Fibroblast of lung (primary cell): Measurements from ENCODE around the gene MOGAT1.

Source experiments
- EZH2 ChIP-seq: IDR thresholded peaks from 2 replicates; pipeline ENCODE4 v1.5.1; 2012; ENCODE audit warnings: low read length, control low read depth, mild to moderate bottlenecking; ENCODE audit errors: missing control alignments
- TF ChIP-seq, protein P1 (sequence below), 2 donors: IDR thresholded peaks in 1 of 2; conservative IDR thresholded peaks in 1 of 2; 1 replicate in 1 of 2; 2 replicates in 1 of 2; pipeline ENCODE4 v1.5.1; 2011 to 2012; ENCODE audit warnings: low read length in 2 of 2, control low read depth in 1 of 2, inconsistent platforms in 1 of 2, low read depth in 1 of 2, mild to moderate bottlenecking in 1 of 2

DNA sequence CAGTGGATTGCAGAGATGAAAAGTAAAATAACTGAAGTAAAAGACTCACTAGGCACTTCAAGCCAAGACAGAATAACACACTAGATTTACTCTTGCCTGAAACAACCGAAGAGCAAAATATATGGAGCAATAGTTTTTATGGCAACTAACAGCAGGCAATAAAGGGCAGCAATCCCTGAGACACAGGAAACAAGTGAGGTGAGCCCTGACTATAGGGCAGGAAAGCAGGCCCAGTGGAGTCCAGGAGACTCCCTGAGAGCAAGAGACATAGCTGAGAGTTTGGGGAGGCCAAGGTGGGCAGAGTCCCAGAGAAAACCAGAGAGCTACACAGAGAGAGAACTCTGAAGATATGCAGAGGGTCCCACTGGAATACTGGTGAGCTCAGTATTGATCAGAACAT lies 34.4 kb upstream of the MOGAT1 start:
- TF ChIP-seq, protein P1, sequence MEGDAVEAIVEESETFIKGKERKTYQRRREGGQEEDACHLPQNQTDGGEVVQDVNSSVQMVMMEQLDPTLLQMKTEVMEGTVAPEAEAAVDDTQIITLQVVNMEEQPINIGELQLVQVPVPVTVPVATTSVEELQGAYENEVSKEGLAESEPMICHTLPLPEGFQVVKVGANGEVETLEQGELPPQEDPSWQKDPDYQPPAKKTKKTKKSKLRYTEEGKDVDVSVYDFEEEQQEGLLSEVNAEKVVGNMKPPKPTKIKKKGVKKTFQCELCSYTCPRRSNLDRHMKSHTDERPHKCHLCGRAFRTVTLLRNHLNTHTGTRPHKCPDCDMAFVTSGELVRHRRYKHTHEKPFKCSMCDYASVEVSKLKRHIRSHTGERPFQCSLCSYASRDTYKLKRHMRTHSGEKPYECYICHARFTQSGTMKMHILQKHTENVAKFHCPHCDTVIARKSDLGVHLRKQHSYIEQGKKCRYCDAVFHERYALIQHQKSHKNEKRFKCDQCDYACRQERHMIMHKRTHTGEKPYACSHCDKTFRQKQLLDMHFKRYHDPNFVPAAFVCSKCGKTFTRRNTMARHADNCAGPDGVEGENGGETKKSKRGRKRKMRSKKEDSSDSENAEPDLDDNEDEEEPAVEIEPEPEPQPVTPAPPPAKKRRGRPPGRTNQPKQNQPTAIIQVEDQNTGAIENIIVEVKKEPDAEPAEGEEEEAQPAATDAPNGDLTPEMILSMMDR (conservative IDR thresholded peaks at IDR 0.05 in 1 of 2, IDR thresholded peaks at IDR 0.05 in 1 of 2; ENCODE audit: low read depth in 1 of 2, low read length in 2 of 2): no peak
- TF ChIP-seq EZH2: no peak
